Heart right ventricle (tissue), 16 donors: ENCODE measurements around the gene TUBG2. TPM values are rescaled to one million over a fixed set of nuclear protein-coding genes. Genes with fewer than 3 reads are reported as not detected.
A peak's percentile ranks its signal among the peaks of the same experiment; 100 is the strongest.
"Not testable (repeated sequence)": the region's sequence is repeated elsewhere in the genome, so short reads cannot be mapped to it uniquely, and the experiment has no call there.

Experiments used
- ATAC-seq, 8 donors: fragments of 200-7000 bp; cut with Tn5 transposase; one replicate each; pipeline ENCODE4 v1.9.1; 2020; ENCODE audit warnings: mild to moderate bottlenecking in 8 of 8, moderate library complexity in 8 of 8, moderate number of reproducible peaks in 1 of 8
- DNase-seq, 2 donors: peaks; one replicate each; pipeline ENCODE4 v3.0.0-alpha.2; 2020
- H3K27ac ChIP-seq, 10 donors: fragments of 200-600 bp; sonication (generic) in 2 of 10; one replicate each; pipeline versions ENCODE4 v1.5.0 to v1.8.0; 2020 to 2022; ENCODE audit warnings: mild to moderate bottlenecking in 3 of 10
- H3K27me3 ChIP-seq, 7 donors: fragments of 200-600 bp; one replicate each; pipeline ENCODE4 v1.8.0; 2021 to 2022; ENCODE audit warnings: mild to moderate bottlenecking in 2 of 7
- H3K36me3 ChIP-seq, 9 donors: fragments of 200-600 bp; sonication (generic) in 1 of 9; one replicate each; pipeline versions ENCODE4 v1.5.0 to v1.8.0; 2020 to 2022; ENCODE audit warnings: mild to moderate bottlenecking in 2 of 9
- H3K4me1 ChIP-seq, 9 donors: fragments of 200-600 bp; sonication (generic) in 1 of 9; one replicate each; pipeline versions ENCODE4 v1.5.0 to v1.8.0; 2020 to 2022; ENCODE audit warnings: mild to moderate bottlenecking in 4 of 9
- H3K4me3 ChIP-seq, 10 donors: fragments of 200-600 bp; sonication (generic) in 2 of 10; one replicate each; pipeline versions ENCODE4 v1.5.0 to v1.8.0; 2020 to 2022; ENCODE audit warnings: mild to moderate bottlenecking in 7 of 10, moderate library complexity in 2 of 10
- H3K9me3 ChIP-seq, 11 donors: fragments of 200-600 bp in 10 of 11; sonication (generic) in 2 of 11; one replicate each; pipeline versions ENCODE4 v1.5.0 to v1.8.0; 2013 to 2022; ENCODE audit warnings: mild to moderate bottlenecking in 2 of 11, control low read depth in 1 of 11, moderate library complexity in 1 of 11
- WGBS, 2 donors: extraction: QIAGEN DNeasy Blood & Tissue Kit; methylation state at CpG; one replicate each; pipeline ENCODE4 v1.1.7; 2013; ENCODE audit warnings: inconsistent platforms in 1 of 2; 5-methylcytosine and 5-hydroxymethylcytosine counted together
- intact Hi-C, 10 donors: fragments of 100-400 bp; cut with DNase I; formaldehyde crosslinking; loops; one replicate each; pipeline versions ENCODE4 v1.11.1 to v1.14.2; 2022
- long read RNA-seq, 3 donors: library from polyadenylated mRNA; unstranded; transcript quantifications; one replicate each; pipeline ENCODE4 v2.0.0, GENCODE V29; 2020 to 2021
- polyA plus RNA-seq, 2 donors: library from polyadenylated mRNA; stranded (reverse); fragments of 200-250 nt; gene quantifications; one replicate each; pipeline ENCODE4 v1.2.3, GENCODE V29; 2013
- total RNA-seq, 10 donors: library from RNA; stranded (reverse); fragmentation: NEBNext Ultra II Directional in 3 of 10; extraction: Animal tissue kit (Norgen Biotek cat#: 25700) in 3 of 10; gene quantifications; one replicate each; pipeline versions ENCODE4 v1.2.1 to v1.2.4, GENCODE V29; 2021 to 2023
- TF ChIP-seq, protein P1 (sequence below), 9 donors: fragments of 200-600 bp; sonication (generic) in 2 of 9; IDR thresholded peaks; one replicate each; pipeline versions ENCODE4 v1.5.0 to v1.8.0; 2021 to 2022; ENCODE audit warnings: antibody characterized with exemption in 9 of 9, mild to moderate bottlenecking in 5 of 9, moderate library complexity in 1 of 9
- donor health status: Arrhythmogenic right ventricular cardiomyopathy.
- donor health status: ischemic (EF 13 %, LVEDD 7.1; RV severe dilation, severe dysfunction).
- donor health status: healthy with polysubstance abuse.
- donor health status: DM: no; HTN: yes; CAD: no.
- donor health status: DM: no; HTN: no; CAD: no.
- donor health status: ischemic (EF 25% LVEDD 6.9; RV normal size, moderate dysfunction).
- donor health status: ischemic (EF 25% LVEDD 5.7; RV mildly dilated, moderate dysfunction).
- donor health status: healthy.
- donor health status: DM: yes; HTN: yes; CAD: no.
- donor health status: Ischemic cardiomyopathy.
- donor health status: ischemic (EF 35%, LVEDD 5.7; RV mildly dilated, moderate dysfunction).
- donor health status: nonischemic (EF 11% LVEDD 7.7; RV severe dilation, severe dysfunction).
- donor health status: DM: yes; HTN: yes; CAD: no.
- donor health status: PGD.
- donor health status: ischemic (EF 29% LVEDD 5.4; RV normal size, mild dysfunction).
- donor health status: nonischemic (EF 23%, LVEDD 6.1; RV moderate dilation, normal function).

The TUBG2 gene
- total RNA-seq (10 to 100 TPM; 10.6 to 20.4 (median 14.7) TPM), polyA plus RNA-seq (10 to 100 TPM in 1 of 2 donors, 1 to 10 TPM in 1; 9.8 to 21.3 TPM)
- long read RNA-seq, donor 1, transcript TUBG2-201 (11 exons, 1,761 nt): major isoform, 8 of 34 reads
- long read RNA-seq, donor 1, partial matches to known transcripts: 21 of 34 reads
- long read RNA-seq, donor 1, other reads (novel, unspliced or antisense): 5 of 34 reads
- long read RNA-seq, donor 2, transcript TUBG2-201 (11 exons, 1,761 nt): major isoform, 5 of 29 reads
- long read RNA-seq, donor 2, partial matches to known transcripts: 21 of 29 reads
- long read RNA-seq, donor 2, other reads (novel, unspliced or antisense): 3 of 29 reads
- long read RNA-seq, donor 3, transcript TUBG2-201 (11 exons, 1,761 nt): major isoform, 6 of 30 reads
- long read RNA-seq, donor 3, partial matches to known transcripts: 15 of 30 reads
- long read RNA-seq, donor 3, other reads (novel, unspliced or antisense): 9 of 30 reads

DNA sequence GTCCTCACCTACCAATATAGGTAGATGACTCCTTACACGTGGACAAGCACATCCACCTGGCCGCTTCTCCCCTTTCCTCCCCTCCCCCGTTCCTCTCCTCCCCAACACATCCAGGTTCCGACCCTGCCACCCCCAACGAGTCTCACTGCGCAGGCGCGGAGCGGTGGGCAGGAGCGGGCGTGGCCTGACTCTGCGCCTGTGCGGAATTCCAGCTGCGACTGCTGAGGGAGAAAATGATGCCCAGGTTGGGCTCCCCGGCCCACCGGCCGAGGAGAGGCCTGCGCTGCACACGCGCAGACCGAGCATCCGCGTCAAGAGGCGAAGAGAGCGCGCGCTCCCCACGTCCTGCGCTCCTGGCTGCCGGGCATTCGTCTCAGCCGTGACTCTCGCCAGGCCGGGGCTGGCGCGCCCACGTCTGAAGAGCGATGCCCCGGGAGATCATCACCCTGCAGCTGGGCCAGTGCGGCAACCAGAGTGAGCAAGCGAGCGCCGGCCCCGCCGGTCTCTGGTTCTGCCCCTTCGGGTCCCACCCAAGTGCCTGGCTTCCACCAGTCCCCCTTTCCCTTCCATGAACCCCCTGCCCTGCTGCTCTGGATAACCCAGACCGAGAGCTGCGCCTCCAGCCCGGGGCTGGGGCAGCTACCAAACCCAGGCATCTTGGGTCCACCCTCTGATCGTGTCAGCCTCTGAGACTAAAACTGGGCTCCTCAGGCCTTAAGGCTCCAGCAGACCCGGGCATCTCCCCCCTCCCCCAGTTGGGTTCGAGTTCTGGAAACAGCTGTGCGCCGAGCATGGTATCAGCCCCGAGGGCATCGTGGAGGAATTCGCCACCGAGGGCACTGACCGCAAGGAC is at the start of gene TUBG2:
TUBG2 (plus strand) TSS at position 206 of the 853 bp plus-strand sequence; CDS start at position 426, 220 bp downstream.
- no peaks in the 10 kb centered on the region for H3K9me3 ChIP-seq
- DNase-seq: peak; percentile 87 to 92
- H3K4me3 ChIP-seq: peak within 1 kb of the TSS; percentile 23 to 88 (median 74)
- H3K4me1 ChIP-seq: peaks cover 0 to 26% (median 13%) of the 10 kb centered on the region in 9 donors
- ATAC-seq: peak; percentile 94 to 97 (median 94)
- TF ChIP-seq, protein P1, sequence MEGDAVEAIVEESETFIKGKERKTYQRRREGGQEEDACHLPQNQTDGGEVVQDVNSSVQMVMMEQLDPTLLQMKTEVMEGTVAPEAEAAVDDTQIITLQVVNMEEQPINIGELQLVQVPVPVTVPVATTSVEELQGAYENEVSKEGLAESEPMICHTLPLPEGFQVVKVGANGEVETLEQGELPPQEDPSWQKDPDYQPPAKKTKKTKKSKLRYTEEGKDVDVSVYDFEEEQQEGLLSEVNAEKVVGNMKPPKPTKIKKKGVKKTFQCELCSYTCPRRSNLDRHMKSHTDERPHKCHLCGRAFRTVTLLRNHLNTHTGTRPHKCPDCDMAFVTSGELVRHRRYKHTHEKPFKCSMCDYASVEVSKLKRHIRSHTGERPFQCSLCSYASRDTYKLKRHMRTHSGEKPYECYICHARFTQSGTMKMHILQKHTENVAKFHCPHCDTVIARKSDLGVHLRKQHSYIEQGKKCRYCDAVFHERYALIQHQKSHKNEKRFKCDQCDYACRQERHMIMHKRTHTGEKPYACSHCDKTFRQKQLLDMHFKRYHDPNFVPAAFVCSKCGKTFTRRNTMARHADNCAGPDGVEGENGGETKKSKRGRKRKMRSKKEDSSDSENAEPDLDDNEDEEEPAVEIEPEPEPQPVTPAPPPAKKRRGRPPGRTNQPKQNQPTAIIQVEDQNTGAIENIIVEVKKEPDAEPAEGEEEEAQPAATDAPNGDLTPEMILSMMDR (IDR thresholded peaks at IDR 0.05): no peak
- peaks cover 0 to 30% (median 0%) of the 10 kb centered on the region in 9 donors for H3K36me3 ChIP-seq
- intact Hi-C loops: loop anchor here in 4 of 10 donors (5.0 kb wide), 2 partner anchors 42 to 52 kb away; partner anchors contain the start of genes RETREG3 (in 2 of the 4) and TUBG1 (in 2 of the 4)
- H3K27me3 ChIP-seq: peaks cover 0 to under 1% (median 0%) of the 10 kb centered on the region in 7 donors
- whole genome bisulfite sequencing, 2 donors: 2 to 3% methylated on average over 57 to 59 of the region's 59 CpGs
- peak within 1 kb of the TSS in 9 of 10 donors; percentile 44 to 90 (median 80) for H3K27ac ChIP-seq

DNA sequence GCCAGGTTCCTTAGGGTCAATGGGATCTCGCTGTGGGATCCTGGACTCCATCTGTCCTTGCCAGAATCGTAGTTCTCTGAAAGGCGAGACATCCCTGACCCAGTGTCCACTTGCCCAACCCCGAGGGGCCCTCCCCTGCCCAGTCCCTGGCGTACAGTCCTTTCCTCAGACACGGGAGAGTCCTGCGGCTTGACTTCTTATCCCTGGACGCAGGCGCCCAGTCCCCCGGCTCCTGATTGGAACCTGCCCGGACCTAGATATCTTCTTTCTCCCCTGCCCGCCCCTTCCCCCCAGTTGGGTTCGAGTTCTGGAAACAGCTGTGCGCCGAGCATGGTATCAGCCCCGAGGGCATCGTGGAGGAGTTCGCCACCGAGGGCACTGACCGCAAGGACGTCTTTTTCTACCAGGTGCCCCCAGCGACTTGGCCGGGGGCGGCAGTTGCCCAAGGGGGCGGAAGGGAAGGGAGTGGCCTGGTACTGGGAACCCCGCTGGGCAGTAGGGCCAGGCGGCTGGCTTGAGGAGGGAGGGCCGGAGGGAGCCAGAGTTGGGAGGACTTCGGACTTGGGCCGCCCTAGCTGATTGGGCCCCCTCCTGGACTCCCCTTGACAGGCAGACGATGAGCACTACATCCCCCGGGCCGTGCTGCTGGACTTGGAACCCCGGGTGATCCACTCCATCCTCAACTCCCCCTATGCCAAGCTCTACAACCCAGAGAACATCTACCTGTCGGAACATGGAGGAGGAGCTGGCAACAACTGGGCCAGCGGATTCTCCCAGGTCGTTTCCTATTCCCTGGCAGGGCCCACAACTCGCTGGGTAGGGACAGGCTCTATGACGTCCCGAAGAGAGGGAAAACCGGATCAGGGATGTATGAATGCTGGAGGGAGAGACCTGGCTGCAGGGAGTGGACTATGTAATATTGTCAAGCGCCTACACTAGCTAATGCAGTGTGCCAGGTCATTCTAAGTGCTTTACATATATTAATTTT is 49.0 kb upstream of the TUBG2 start:
- 10 to 15% methylated on average over 34 to 35 of the region's 42 CpGs for WGBS, 2 donors
- peaks cover 0 to 47% (median 17%) of the 10 kb centered on the region in 9 donors for H3K36me3 ChIP-seq
- DNase-seq: peak in 1 of 2 donors; percentile 31
- peak overlapping the region; percentile 26 to 95 (median 87) for H3K27ac ChIP-seq
- H3K9me3 ChIP-seq, H3K27me3 ChIP-seq: not testable (repeated sequence)
- H3K4me3 ChIP-seq: peak overlapping the region; percentile 52 to 97 (median 78)
- intact Hi-C loops: loop anchor here in 8 of 10 donors (2.0 to 10.0 kb wide), 6 partner anchors 47 to 185 kb away; partner anchors contain the start of genes PLEKHH3 (in 3 of the 8), TUBG2 (in 2 of the 8), CCR10 (in 1 of the 8) and CNTD1 (in 1 of the 8)
- peaks cover 6 to 46% (median 39%) of the 10 kb centered on the region in 9 donors for H3K4me1 ChIP-seq
- ATAC-seq: peak; percentile 7 to 61 (median 23)

DNA sequence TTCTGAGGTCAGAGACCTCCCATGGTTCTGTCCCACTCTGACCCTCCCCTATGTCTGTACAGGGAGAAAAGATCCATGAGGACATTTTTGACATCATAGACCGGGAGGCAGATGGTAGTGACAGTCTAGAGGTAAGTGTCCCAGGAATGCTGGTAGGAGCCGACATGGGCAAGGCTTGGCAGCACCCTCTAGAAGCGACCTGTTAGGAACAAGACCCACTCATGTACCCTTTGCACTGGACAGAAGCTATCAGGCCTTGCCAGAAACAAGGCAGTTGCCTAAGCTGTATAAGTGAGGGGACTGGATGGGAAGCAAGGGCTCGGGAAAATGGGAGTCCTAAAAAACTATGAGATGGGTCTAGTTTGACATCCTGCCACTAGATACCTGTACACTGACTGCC is 47.1 kb upstream of the TUBG2 start:
- H3K27me3 ChIP-seq: no peaks in the 10 kb centered on the region
- H3K36me3 ChIP-seq: peaks cover 0 to 55% (median 27%) of the 10 kb centered on the region in 9 donors
- WGBS, 2 donors: 96 to 99% methylated on average over 4 of the region's 4 CpGs
- H3K27ac ChIP-seq: no peak overlapping the region
- TF ChIP-seq, protein P1 (IDR thresholded peaks at IDR 0.05): no peak
- DNase-seq: no peak
- no peak overlapping the region for H3K4me3 ChIP-seq
- H3K9me3 ChIP-seq: no peaks in the 10 kb centered on the region
- peaks cover 6 to 31% (median 23%) of the 10 kb centered on the region in 9 donors for H3K4me1 ChIP-seq
- no peak for ATAC-seq
- intact Hi-C loops: loop anchor here in 3 of 10 donors (10.0 kb wide), 2 partner anchors 53 to 73 kb away; partner anchors contain the start of genes CCR10 (in 1 of the 3) and CNTNAP1 (in 1 of the 3)
